Measurements from ENCODE around the gene GRAMD2A.

DNA sequence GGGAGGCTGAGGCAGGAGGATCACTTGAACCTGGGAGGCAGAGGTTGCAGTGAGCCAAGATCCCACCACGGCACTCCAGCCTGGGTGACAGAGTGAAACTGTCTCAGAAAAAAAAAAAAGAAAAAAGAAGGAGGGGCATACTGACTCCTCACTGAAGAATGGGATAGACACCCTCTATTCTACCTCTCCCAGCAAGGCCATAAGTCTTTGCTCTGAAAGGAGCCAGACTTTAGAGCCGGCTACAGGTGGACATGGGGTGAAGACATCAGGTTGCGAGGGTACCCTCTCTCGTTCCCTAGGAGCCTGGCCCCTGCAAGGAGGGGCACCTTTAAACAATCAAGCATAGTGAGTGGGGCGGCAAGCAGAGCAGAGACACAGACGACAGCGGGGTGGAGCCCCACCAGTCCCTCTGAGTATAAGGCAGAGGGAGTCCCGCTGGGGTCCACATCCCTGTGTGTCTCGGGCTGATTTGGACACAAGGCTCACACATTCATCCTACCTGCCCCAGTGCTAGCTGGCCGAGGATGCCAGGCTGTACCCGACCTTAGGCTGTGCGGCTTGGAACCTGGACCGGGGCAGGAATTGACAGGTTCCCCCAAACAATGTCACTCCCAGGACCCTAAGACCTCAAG lies 1.1 kb downstream of the GRAMD2A start:
- TF ChIP-seq ZNF274 (IDR thresholded peaks at IDR 0.05; ENCODE audit: low read depth, low read length) (no peak), YY1 (IDR thresholded peaks at IDR 0.05; ENCODE audit: insufficient read depth, insufficient read length) (no peak), SUZ12 (IDR thresholded peaks at IDR 0.05; ENCODE audit: extremely low read depth, insufficient read depth, insufficient read length) (no peak)

All from NT2/D1 (cell line).